Gastroesophageal sphincter (tissue), 3 donors: ENCODE results near the gene HTR4.

Source experiments
- POLR2AphosphoS5 ChIP-seq: sonication (generic); formaldehyde crosslinking; IDR thresholded peaks from one replicate; pipeline ENCODE4 v1.6.1; 2017; ENCODE audit warnings: antibody characterized with exemption
- TF ChIP-seq, protein P1 (sequence below), 4 experiments: fragments of 200-600 bp in 2 of 4; fragments of 450-650 bp in 2 of 4; sonication (generic) in 1 of 4; IDR thresholded peaks; one replicate each; pipeline ENCODE4 v1.5.1; 2017 to 2019; ENCODE audit warnings: antibody characterized with exemption in 4 of 4, mild to moderate bottlenecking in 2 of 4, moderate library complexity in 2 of 4

DNA sequence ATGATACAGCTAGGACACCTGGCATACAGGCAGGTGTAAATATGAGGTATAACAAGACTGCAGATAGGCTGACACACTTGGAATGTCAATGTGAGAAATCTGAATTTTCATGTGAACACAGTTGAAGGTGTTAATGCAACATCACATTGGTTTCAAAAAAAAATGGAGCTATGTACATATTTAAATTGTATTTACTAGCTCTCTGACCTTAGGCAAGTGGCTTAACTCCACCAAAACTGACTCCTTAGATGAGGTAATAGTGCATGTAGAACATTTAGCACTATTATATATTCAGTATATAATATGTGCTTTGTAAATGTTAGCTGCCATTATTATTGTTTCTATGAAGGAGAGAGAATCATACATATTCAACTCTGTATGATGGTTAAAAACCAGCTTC is 48.0 kb downstream of the HTR4 start:
- TF ChIP-seq, protein P1, sequence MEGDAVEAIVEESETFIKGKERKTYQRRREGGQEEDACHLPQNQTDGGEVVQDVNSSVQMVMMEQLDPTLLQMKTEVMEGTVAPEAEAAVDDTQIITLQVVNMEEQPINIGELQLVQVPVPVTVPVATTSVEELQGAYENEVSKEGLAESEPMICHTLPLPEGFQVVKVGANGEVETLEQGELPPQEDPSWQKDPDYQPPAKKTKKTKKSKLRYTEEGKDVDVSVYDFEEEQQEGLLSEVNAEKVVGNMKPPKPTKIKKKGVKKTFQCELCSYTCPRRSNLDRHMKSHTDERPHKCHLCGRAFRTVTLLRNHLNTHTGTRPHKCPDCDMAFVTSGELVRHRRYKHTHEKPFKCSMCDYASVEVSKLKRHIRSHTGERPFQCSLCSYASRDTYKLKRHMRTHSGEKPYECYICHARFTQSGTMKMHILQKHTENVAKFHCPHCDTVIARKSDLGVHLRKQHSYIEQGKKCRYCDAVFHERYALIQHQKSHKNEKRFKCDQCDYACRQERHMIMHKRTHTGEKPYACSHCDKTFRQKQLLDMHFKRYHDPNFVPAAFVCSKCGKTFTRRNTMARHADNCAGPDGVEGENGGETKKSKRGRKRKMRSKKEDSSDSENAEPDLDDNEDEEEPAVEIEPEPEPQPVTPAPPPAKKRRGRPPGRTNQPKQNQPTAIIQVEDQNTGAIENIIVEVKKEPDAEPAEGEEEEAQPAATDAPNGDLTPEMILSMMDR (IDR thresholded peaks at IDR 0.05) = no peak
- TF ChIP-seq POLR2AphosphoS5 = no peak
